GM21717 (cell line): ENCODE results near the gene CDH3.

Experiments
- ATAC-seq: cut with Tn5 transposase; IDR thresholded peaks from one replicate; pipeline ENCODE4 v1.9.1; 2021; ENCODE audit warnings: mild to moderate bottlenecking, moderate library complexity; ENCODE audit not compliant: unreplicated experiment

The CDH3 gene

GRCh38 chr16:68646953-68647659 is 2.0 kb downstream of the CDH3 start:
- no peak for ATAC-seq

- no peak for ATAC-seq
Observed at GRCh38 chr16:68651136-68651535, 6.0 kb downstream of the CDH3 start.

DNA sequence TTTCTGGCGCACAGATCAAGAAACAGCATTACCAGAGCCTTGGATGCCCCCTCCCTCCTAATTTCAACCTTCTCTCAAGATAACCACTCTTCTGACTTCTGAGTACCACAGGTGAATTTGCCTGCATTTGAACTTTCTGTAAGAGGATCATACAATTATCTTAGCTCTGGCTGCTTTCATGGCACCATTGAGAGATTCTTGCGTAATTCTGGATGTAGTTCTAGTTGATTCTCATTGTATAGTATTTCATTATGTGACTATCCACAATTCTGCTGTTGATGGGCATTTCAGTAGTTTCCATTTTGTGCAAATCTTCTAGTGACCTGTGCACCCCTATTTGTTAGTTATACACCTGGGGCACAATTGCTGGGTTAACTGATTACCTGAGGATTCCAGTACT is 7.5 kb downstream of the CDH3 start:
- no peak for ATAC-seq

GRCh38 chr16:68655806-68656205 is 10.7 kb downstream of the CDH3 start:
- ATAC-seq, result no peak

DNA sequence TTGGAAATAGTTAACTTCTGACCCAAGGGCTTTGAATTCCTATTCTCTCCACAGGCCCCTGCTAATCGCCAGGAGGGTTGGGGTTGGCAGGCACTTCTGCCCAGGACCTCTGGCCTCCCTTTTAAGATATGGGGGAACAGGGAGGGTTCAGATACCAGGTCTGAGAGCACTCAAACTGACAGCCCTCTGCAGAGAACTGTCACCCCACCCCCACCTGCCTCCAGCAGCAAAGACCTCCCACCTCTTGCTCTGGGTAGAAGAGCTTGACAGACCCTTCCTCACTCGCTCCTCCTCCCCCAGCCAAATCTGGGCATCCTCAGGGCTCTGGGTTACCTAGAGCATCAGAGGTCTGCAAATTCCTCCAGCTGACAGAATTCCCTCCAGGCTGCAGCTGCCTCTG is 11.6 kb downstream of the CDH3 start:
- ATAC-seq, result no peak

GRCh38 chr16:68658341-68658973 is 13.3 kb downstream of the CDH3 start:
- ATAC-seq, result no peak

DNA sequence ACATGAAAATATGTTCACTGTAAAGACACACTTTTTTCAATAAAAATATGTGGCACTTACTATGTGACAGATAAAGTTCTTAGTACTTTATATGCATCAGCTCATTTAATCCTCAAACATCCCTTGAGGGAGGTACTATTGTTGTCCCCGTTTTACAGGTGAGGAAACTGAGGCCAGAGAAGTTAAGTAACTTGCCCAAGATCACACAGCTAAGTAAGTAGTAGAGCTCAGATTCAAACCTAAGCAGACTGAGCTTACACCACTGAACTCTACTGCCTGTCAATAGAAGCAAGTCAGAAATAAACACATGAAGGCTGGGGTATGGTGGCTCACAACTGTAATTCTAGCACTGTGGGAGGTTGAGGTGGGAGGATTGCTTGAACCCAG is 13.9 kb downstream of the CDH3 start:
- ATAC-seq, result no peak

GRCh38 chr16:68659412-68660358 is 14.6 kb downstream of the CDH3 start:
- ATAC-seq, result no peak

DNA sequence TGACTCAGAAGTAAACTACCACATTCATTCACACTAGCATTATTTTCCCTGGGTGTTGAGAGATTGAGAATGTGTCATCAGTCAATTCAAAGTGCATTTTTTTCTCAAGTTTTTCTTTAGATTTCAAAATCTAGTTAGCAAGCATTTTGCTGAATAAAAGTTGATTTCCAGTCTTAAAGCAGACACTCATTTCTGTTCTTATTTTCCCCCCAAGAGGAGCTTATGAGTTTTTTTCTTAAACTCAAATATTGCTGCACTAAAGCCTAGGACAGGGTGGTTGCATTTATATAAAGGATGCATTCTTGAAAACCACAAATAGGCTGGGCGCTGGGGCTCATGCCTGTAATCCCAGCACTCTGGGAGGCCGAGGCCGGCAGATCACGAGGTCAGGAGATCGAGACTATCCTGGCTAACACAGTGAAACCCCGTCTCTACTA is 15.3 kb downstream of the CDH3 start:
- no peak for ATAC-seq

GRCh38 chr16:68662035-68662434 is 16.9 kb downstream of the CDH3 start:
- ATAC-seq, result no peak

GRCh38 chr16:68664297-68664696 is 19.2 kb downstream of the CDH3 start:
- ATAC-seq, result no peak

- no peak for ATAC-seq
Observed at GRCh38 chr16:68665501-68665900, 20.4 kb downstream of the CDH3 start.

DNA sequence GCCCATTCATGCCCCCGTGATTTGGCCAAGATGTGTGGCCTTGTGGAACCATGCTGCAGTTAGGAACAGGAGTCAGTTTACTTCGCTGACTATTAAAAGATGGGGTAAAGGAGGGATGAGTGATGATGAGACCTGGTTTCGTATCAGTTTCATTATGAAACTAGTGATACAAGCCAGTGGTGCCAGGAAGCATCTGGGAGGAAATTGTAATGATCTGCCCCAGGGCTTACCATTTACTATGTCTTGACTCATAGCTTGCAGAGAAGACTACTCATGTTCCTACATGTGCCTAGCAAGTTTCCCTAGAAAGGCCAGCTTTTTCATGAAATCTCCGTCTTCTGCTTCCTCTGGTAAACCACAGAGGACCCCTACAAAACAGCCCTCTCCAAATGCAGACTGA is 23.2 kb downstream of the CDH3 start:
- no peak for ATAC-seq

- no peak for ATAC-seq
Observed at GRCh38 chr16:68676113-68676860, 31.2 kb downstream of the CDH3 start.

DNA sequence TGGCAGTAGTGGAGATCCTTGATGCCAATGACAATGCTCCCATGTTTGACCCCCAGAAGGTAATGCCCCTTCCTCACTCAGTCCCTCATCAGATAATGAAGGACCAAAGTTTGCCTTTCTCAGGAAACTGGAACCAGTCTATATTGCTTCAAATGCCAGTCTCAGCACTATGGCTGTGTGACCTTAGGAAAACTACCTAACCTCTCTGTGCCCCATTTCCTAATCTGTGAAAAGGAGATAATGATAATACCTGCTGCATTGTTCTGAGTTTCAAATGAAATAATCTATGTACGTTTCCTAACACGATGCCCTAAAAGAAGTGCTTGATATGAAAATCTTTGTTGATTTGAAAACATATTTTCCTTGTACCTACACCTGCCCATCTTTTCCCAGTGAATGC is 35.9 kb downstream of the CDH3 start:
- ATAC-seq, result no peak

DNA sequence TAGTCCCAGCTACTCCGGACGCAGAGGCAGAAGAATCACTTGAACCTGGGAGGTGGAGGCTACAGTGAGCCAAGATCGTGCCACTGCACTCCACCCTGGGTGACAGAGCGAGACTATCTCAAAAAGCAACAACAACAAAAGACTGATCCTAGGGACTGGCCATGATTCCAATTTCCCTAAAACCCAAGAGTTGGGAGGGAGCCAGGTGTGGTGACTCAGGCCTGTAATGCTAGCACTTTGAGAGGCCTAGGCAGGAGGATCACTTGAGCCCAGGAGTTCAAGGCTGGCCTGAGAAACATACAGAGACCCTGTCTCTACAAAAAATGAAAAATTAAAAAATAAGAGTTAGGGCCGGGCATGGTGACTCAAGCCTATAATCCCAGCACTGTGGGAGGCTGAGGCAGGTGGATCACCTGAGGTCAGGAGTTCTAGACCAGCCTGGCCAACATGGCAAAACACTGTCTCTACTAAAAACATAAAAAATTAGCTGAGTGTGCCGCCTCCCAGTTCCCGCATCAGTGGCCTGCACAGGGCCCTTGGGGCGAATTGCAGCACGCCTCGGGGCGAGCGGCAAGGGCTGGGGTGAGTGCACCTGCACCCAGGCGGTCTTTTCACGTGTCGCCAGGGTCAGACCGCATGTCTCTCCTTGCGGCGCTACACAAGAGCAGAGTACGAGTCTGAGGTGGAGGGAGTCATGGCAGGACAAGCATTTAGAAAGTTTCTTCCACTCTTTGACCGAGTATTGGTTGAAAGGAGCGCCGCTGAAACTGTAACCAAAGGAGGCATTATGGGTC is 40.8 kb downstream of the CDH3 start:
- no peak for ATAC-seq

DNA sequence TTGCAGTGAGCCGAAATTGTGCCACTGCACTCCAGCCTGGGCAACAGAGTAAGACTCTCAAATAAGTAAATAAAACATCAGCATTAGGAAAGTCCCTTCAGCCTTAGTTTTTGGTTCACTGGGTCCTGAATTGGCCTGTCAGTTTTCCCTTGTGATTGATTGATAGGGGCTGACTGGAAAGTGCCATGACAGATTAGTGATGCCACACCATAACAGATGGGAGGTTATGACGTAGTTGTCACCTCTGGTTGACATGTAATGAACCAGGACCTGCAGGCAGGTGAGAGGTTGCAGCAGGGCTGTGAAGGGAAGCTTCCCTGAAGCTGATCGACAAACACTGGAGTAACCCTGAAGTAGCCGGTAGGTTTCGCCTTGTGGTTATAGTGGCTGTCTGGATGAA is 41.8 kb downstream of the CDH3 start:
- ATAC-seq, result no peak

DNA sequence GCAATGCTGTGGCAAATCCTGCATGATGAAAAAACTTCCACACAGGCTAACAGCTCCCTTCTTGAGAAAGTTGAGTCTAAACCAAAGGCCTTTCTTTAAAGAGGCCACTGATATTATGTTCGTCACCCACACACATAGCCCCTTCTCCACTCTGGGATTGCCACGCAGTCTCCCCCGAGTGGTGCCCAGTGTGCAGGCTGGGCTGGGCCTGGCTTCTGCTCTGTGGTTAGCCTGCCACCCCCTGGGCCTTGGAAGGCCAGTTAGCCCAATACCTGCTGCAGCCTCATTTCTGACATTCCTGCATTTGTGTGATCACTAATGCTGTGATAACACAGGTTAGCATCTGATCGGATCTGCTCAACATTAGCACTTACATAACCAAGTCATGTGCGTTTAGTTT is 44.8 kb downstream of the CDH3 start:
- no peak for ATAC-seq

DNA sequence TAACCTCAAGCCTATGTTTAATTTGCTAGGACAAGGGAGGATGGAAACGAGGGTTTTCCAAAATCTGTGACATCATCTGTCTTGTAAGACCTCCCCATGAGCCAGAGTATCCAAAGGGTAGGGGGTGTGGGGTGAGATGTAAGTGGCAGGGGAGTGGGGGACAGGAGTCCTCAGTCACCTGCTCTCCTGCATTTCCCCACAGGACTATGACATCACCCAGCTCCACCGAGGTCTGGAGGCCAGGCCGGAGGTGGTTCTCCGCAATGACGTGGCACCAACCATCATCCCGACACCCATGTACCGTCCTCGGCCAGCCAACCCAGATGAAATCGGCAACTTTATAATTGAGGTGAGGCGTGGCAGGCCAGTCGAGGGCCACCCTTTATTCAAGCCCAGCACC is 50.5 kb downstream of the CDH3 start:
- no peak for ATAC-seq

DNA sequence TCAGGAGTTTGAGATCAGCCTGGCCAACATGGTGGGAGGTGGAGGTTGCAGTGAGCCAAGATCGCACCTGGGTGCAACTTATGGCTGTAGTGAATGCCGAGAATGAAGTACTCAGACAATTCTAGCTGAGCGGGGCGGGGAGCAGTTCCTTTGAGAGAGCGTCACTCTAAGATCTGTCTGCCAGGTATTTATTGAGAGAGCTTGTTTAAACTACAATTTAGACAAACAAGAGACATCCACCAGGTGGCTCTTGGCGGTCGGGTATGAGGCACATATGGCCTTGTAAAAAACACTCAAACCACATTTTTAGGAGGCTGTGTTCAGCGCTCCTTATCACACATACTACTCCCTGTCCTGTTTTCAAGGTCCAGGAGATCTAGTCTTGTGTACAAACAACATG is 51.4 kb downstream of the CDH3 start:
- ATAC-seq, result no peak
